Measurements from ENCODE around the gene CA5A.

CA5A gene

DNA sequence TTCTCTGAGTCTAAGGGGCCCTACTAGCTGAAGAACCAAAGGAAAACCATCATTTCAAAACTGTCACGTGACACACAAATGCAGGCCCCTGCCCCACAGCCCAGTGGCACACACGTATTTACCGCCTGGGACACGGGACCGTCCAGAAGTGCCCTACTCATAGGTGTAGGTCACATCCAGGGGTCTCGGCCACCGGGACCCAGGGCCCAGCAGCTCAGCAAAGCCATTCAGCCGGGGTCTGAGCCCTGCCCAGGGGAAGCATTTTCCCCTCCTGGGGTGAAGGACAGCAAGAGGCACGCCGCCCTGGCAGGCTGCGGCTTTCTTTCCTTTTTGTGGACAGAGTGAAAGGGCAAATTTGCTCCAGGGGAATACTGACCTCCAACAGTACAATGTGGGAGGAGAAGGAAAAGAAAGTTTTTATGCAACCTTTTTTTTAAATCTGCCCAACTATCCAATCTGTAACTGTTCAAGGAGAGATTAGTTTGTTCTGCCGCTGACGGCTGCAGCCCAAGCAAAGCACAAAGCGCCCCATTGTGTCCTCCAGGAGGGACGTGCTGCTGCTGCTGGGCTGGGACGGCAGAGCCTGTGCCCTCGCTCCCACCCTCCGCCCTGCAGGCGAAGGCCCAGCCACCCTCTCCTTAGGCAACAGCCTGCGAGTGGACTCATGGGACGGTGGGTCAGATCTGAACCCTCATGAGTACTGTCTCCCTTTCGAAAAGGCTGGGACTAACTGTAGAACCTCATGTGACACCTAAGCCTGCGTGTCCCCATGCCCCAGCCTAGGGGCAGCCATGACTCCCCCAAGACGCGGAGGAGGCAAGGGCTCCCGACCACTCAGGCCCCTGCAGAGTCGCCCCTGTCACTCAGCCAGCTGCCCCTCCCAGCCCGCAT lies 88.3 kb downstream of the CA5A start:
- DNase-seq, result no peak

DNA sequence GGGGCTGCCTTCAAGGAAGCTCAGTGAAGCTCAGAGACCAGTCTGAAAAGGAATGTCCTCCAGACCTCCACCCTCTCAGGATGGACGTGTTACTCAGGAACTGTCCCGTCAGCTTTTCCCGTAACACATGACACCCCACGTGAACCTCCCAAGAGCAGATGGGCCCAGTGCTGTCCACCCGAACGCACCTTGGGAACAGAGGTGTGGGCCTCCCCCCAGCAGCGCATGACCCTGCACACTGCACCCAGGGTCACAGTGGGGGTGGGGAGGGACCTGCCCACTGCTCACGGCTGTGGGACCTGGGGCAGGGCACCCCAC lies 88.9 kb downstream of the CA5A start:
- DNase-seq, result no peak

DNA sequence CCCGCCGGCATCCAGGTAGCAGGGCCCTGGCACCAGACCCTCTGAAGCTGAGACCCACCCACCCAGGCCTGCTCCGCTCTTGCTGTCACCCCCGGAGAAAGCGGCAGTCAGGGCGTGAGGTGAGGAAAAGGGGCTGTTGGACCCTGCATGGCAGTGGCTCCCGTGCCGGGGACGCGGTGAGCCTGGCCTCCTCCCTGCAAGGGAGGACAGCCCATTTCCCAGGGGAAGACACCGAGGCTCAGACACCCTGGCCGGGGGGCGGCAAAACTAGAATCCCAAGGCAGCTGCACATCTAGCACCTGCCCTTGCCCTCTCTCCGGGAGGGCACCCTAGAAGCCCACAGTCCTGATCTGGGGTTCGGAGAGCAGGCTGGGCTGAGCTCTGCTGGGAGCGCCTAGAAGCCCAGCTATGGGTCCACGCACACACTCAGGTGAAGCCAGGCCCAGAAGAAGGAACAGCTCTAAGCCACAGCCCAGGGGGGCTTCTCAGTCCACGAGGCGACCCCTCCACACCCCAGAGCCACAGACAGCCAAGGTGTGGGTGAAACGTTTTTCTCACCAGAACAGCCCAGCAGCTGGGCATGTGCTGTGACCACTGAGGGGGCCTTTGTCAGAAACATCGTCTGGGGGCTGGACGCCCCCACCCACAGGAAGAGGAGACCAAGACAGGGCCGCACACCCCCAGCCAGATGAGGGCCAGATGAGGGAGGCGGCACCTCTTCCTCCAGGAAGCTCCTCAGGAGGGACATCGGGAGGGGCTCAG lies 89.4 kb downstream of the CA5A start:
- DNase-seq, result no peak

DNA sequence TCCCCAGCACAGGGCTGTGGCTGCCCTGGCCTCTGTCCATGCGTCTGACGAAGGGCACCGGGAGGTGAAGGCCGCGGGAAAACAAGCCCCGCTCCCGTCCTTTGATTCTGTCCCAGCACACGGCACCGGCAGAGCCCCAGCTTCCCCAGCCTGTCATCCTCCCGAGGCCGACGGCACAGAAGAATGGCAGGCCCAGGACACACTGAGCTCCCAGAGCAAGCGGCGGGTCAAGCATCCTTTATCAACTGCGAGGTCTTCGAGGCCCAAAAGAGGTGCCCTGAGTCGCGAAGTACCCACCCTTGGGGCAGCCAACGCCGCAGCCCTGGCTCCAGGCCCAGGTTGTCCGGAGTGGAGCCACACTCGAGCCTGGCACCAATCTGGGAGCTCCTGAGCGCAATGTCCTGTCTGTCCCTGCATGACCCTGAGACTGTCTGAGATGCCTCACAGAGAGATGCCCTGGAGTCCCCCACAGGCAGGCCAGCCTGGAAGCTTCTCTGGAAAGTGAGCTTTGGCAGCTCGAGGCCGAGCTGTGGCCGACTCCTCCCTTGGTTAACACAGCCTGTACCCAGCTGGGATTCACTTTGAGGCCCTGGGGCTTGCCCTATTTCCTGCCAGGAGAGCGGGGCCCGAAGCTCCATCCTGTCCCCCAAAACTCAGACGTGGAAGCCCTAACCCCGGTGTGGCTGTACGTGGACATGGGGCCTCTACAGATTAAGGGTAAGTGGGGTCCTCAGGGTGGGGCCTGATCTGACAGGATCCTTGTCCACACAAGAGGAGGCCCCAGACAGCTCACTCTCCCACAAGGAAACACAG lies 90.3 kb downstream of the CA5A start:
- DNase-seq, result no peak

DNA sequence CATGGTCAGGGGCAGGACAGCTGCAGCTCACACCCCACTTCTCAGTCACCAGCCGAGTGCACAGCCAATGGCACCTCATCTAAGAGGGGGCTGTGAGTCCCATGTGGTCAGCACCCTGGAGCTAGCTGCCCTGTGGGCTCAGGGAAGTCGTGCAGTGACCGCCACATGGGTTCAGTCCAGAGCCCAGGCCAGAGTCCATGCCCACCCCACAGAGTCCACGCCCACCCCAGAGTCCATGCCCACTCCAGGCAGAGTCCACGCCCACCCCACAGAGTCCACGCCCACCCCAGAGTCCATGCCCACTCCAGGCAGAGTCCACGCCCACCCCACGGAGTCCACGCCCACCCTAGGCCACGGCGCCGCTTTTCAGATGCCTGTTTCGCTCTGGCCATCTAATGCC lies 91.1 kb downstream of the CA5A start:
- no peak for DNase-seq

DNA sequence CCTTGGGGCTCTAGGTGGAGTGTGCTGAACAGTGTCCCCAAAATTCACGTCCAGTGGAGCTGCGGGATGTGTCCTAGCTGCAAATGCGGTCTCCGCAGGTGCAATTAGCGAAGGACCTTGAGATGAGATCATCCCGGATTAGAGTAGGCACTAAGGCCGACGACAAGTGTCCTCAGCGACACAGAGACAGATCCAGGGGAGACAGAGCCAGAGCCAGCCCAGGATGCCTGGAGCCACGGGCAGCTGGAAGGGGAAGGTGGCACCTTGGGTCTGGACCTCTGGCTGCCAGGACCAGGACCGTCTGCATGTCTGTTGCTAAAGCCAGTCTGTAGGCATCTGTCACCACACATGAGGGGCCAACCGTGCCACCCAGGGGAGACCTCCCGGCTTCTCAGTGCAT lies 91.5 kb downstream of the CA5A start:
- DNase-seq, result no peak

DNA sequence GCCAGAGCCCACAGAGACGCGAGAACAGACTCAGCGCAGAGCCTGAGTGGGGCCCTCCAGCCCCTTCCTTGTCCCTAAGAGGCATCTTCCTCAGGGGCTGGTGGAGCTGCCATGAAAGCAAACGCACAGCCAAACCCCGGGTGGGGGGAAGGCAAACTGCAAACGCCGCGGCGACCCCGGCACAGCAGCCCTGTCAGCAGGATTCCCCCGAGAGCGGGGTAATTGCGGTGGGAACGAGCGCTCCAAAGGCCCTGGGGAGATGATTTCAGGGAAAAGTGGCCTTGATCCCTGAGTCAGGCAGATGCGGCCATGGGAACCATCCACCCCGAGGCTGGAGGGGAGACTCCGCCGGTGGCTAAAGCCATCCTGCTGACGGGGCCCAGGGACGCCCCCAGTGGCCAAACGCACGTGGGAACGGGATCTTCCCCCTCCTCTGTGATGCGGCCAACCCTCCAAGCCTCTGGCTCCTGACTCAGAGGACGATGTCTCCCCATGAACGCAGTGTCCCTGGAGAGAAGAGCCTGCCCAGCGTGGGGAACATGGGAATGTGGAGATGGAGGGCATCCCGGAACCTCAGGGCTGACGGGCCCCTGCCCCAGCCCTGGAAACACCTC lies 92.1 kb downstream of the CA5A start:
- DNase-seq, result no peak

DNA sequence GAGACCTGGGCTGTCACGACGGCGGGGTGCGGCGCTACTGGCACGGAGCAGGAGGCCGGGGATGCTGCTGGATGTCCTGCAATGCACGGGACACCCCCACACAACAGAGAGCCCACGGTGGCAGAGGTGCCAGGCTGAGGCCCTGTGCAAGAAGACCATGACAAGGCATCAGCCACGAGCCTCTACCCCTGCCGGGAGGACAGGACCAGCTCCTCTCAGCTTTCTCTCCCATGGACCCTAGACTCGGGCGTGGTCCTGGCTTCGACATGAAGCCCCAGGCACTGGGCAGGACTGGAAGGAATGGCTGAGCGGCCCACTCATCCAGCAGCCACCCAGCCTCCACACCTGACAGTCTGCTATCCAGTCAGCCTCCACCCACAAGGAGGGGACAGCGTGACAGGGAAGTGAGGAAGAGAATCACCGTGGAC lies 92.6 kb downstream of the CA5A start:
- no peak for DNase-seq

DNA sequence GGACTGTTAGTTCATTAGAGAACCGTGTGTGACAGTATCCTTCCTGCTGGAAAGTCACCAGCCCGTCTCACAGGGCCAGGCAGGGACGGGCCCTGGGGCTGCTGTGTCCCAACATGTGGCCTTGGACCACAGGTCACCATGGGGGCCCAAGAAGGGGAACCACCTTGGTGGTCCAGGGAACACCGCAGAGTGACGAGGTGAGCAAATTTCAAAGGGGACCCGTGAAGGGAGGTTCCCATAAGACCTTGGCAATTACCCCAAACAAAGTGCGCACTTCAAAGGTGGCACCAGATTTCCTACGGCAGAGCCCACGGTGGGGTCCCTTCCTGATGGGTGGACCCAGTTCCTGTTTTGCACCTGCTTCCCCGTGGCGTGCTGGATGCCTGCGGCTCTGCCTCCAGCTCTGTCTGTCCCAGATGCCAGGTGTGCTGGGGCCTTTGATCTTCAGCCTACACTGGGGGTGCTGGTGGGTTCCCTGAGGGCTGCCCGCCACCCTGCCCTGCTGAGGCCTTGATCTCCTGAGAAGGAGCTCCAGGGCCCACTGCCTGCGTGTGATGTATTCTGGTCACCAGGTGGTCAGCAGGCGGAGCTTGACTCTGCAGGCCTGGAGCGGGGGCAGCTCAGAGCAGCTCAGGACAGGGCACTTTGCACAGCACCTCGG lies 94.0 kb downstream of the CA5A start:
- no peak for DNase-seq

DNA sequence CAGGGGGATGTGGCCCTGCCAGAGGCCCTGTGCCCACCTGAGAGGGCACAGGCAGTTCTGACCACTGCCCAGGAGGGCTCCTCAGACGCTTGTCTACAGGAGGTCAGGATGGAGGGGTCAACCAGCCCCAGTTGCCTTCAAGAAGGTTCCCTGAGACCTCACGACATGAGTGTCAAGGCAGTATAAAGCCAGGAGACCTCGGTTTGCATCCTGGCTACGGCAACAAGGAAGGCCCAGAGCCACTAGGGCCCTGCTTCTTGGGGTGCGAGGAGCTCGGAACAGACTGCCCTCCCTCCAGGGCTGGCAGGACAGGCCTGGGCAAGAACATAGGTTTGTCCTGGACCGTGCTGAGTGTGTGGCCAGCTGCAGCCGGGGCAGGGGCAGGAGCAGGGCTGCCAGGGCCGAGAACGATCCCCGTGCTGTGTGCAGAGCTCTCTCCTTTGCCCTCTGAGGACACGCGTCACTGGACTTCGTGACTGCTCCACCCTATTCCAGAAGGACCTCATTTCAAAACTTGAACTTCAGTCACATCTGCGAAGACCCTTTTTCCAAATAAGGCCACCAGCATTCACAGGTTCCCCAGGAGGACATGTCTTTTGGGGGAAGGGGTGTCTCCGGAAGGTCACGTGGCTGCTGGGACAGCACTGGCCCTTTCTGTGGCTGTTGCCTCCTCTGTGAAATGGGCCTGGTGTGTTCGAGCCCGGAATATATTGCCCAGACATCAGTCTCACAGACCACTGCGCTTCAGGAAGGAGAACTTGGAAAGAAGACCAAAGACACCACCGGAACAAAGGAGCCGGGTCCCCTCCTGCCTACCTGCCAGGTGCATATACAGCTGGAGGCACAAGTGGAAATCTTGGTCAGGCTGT lies 94.8 kb downstream of the CA5A start:
- no peak for DNase-seq

DNA sequence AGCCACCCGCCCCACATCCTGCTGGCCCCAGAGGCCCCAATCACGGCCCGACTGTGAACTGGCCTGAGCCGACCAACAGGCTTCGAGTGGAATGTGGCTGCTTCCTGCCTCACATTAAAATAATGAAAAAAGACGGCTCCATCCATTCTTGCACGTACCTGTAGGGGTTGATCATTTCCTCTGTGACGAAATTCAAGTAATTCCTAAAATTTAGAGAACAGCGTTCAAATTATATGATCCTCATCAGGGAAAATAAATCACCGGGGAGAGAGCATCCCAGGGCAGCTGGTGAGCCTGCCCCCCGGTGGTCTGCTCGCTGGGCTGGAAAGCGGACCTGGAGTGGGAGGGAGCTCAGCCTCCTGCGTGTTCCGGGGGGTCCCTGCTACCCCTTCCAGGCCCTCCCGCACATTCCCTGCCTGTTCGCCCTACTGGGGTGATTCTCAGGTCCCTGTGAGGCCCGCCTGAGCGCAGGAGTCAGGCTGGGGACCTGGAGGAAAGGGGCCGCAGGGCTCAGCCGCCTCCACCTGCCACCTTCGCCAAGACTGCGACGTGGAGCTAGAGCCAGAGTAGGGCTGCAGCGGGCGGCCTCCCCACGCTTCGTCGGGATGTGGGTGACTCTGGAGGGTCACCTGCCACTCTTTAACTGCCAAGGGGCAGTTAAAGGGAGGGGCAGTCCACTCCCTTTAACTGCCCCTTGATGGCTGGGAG lies 95.9 kb downstream of the CA5A start:
- DNase-seq, result no peak

DNA sequence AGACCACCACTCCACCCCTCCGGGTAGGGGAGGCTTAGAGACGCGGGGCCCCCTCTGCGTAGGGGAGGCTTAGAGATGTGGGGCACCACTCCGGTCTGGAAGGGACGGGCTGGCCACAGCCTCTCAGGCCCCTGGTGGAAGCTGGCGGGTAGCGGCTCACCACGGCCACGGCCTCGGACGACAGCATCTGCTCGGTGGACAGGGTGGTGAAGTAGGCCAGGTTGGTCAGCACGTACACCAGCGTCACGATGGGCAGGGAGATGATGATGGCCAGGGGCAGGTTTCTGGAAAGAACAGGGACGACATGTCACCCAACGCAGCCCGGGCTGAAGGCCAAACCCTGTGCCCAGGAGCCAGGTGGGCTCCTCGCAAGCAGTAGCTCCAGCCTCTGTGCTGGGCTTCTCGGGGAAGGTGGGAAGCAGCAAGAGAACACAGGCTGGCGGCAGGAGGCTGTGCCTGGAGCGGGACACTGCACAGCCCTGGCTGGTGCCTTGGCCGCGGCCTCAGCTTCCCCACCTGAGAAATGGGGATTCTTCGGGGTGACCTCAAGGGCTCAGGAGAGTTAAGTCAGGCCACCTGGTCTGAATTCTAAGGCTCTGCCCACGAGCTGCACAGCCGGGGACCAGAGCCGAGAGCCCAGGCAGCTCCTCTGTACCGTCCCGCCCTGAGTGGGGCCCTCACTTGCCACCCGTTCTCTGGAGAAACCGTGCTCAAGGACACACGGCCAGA lies 96.6 kb downstream of the CA5A start:
- no peak for DNase-seq

DNA sequence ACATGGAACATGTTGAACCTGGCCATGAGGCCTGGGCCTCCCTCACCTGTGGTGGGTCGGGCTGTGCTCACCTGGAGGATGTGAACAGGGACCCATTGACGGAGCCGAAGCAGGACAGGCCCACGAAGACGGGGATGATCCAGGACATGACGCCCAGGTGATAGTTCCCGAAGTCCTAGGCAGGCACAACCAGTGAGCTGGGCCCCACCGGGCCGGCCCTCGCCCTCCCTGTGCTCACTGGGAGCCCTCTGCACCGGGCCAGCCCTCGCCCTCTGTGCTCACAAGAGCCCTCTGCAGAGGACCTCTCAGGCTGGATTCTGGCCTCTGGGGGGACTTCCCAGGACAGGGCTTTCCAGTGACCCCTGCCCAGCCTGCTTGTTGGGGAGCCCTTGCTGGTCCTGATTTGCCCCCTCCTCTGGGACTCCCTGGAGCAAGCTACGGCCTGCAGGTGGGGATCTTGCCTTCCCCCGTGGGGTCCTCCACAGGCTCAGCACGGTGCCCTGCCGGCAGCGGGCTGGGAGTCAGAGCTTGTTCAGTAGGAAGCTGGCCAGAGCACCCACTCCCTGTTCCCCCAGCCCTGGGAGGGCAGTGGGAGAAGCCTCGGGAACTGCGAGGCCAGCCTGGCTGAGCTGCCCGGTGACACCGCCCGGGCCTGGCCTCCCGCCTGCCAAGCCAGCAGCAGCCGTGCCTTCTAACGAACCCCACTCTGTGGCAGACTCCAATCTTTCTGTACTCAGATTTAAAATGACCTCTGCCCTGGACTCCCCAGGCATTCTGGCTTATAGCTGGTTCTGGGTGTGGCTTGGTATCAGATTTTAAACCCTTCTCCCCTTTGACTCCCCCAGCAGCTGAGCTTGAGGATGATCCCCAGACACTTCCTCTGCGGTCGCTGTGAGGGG lies 97.4 kb downstream of the CA5A start:
- no peak for DNase-seq

Measured in NCI-H1105 (cell line).